DOHH2 (cell line): ENCODE data around the gene SH3BGRL2.
"Not testable (repeated sequence)": the region's sequence is repeated elsewhere in the genome, so short reads cannot be mapped to it uniquely, and the experiment has no call there.

ENCODE experiments used
- H3F3A ChIP-seq: fragments of 200-600 bp; sonication (generic), shearing (Covaris generic); 2 replicates; pipeline ENCODE4 v1.6.0; 2016; ENCODE audit warnings: antibody characterized with exemption, mild to moderate bottlenecking; ENCODE audit not compliant: control insufficient read depth, insufficient read depth
- H3K27ac ChIP-seq: fragments of 200-600 bp; sonication (generic); 2 replicates; pipeline ENCODE4 v1.5.1; 2014; ENCODE audit warnings: low read depth, mild to moderate bottlenecking, low read length, moderate library complexity
- H3K27me3 ChIP-seq: fragments of 200-600 bp; sonication (generic); 2 replicates; pipeline ENCODE4 v1.6.1; 2014; ENCODE audit warnings: mild to moderate bottlenecking, low read length, mixed read lengths; ENCODE audit not compliant: control insufficient read depth
- H3K36me3 ChIP-seq: fragments of 200-600 bp; sonication (generic); 2 replicates; pipeline ENCODE4 v1.6.1; 2014; ENCODE audit warnings: mild to moderate bottlenecking, low read length, moderate library complexity, mixed read lengths; ENCODE audit not compliant: control insufficient read depth
- H3K4me1 ChIP-seq: fragments of 200-600 bp; sonication (generic); 2 replicates; pipeline ENCODE4 v1.6.1; 2014; ENCODE audit warnings: mild to moderate bottlenecking, low read length, mixed read lengths; ENCODE audit not compliant: control insufficient read depth
- H3K4me2 ChIP-seq: fragments of 200-600 bp; sonication (generic); 2 replicates; pipeline ENCODE4 v1.6.0; 2014; ENCODE audit warnings: mild to moderate bottlenecking, low read length, moderate library complexity
- H3K4me3 ChIP-seq: fragments of 200-600 bp; sonication (generic); 2 replicates; pipeline ENCODE4 v1.5.1; 2014; ENCODE audit warnings: mild to moderate bottlenecking, low read length, mixed read lengths
- H3K79me2 ChIP-seq: fragments of 200-600 bp; sonication (generic); 2 replicates; pipeline ENCODE4 v1.6.1; 2014; ENCODE audit warnings: mild to moderate bottlenecking, low read length, mixed read lengths; ENCODE audit not compliant: control insufficient read depth
- H3K9me2 ChIP-seq: fragments of 200-600 bp; sonication (generic); replicated peaks from 2 replicates; pipeline ENCODE4 v1.6.1; 2014; ENCODE audit warnings: mild to moderate bottlenecking, low read length, mixed read lengths; ENCODE audit not compliant: control insufficient read depth
- H3K9me3 ChIP-seq: fragments of 200-600 bp; sonication (generic); 2 replicates; pipeline ENCODE4 v1.6.1; 2014; ENCODE audit warnings: antibody characterized with exemption, low read length, mixed read lengths; ENCODE audit not compliant: control insufficient read depth, insufficient read depth
- H4K20me1 ChIP-seq: fragments of 200-600 bp; sonication (generic); 2 replicates; pipeline ENCODE4 v1.6.0; 2014; ENCODE audit warnings: low read depth, mild to moderate bottlenecking, antibody characterized with exemption, low read length, moderate library complexity; ENCODE audit not compliant: control insufficient read depth, insufficient read depth
- EZH2phosphoT487 ChIP-seq: fragments of 200-600 bp; sonication (generic); IDR thresholded peaks from 2 replicates; pipeline ENCODE4 v1.6.1; 2017; ENCODE audit warnings: borderline replicate concordance, mild to moderate bottlenecking, antibody characterized with exemption, low read length, moderate library complexity, mixed read lengths
- TF ChIP-seq, protein P1 (sequence below): fragments of 200-600 bp; sonication (generic); IDR thresholded peaks from one replicate; pipeline ENCODE4 v1.5.1; 2014; ENCODE audit warnings: antibody characterized with exemption, mild to moderate bottlenecking, low read depth, low read length; ENCODE audit not compliant: poor library complexity, severe bottlenecking

The SH3BGRL2 gene

DNA sequence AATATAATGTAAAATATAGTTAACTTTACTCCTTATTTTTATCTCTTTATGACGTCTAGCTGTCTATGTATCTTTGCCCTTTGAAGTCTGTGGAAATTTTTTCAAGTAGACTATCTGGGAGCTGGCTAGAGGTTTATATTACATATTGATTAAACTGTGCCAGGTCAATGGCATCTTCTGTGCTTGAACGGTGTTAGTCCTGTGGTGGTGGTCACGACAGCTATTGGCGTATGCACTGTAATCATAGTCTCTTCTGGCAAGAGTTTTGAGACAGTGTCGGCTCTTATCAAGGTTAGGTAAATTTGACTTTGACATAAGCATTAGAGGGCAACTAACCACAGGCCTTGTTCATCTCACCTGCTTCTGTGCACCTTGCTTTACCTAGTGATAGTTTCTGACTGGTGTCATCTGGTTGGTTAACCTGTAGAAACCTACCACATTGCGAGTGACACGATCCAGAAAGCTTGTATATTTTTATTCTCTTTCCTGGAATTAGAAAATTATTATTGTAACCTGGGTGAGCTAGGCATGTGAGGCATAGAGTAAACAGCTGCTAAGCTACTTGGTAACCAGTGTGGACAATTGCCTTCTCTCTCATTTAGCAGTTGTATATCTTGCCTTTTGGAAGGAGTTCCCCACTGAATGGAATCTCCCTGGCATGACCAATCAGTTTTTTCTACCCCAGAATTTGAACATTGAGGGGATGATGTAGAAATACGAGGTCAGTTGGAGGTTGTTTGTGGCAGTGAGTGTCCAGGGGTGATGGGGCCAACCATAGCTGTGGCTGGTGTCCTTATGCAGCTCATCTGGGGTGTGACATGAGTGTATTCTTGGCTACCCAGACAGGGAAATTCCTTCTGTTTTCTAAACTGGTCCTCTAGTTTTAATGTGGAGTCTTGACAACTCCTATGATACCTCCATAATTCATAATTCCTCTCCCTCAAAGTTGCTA, 45.9 kb downstream of the SH3BGRL2 start:
- no peaks in the 10 kb centered on the region for H3K79me2 ChIP-seq
- H3K9me2 ChIP-seq, result no peaks in the 10 kb centered on the region
- no peak overlapping the region for H3K4me2 ChIP-seq
- H3K27ac ChIP-seq, result no peak overlapping the region
- H3K4me1 ChIP-seq, result no peaks in the 10 kb centered on the region
- no peak for TF ChIP-seq EZH2phosphoT487
- TF ChIP-seq, protein P1, sequence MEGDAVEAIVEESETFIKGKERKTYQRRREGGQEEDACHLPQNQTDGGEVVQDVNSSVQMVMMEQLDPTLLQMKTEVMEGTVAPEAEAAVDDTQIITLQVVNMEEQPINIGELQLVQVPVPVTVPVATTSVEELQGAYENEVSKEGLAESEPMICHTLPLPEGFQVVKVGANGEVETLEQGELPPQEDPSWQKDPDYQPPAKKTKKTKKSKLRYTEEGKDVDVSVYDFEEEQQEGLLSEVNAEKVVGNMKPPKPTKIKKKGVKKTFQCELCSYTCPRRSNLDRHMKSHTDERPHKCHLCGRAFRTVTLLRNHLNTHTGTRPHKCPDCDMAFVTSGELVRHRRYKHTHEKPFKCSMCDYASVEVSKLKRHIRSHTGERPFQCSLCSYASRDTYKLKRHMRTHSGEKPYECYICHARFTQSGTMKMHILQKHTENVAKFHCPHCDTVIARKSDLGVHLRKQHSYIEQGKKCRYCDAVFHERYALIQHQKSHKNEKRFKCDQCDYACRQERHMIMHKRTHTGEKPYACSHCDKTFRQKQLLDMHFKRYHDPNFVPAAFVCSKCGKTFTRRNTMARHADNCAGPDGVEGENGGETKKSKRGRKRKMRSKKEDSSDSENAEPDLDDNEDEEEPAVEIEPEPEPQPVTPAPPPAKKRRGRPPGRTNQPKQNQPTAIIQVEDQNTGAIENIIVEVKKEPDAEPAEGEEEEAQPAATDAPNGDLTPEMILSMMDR, result no peak
- H3K36me3 ChIP-seq, result no peaks in the 10 kb centered on the region
- no peaks in the 10 kb centered on the region; the same call in 1 of the 2 replicates for H3K9me3 ChIP-seq
- H3F3A ChIP-seq, result no peaks in the 10 kb centered on the region
- no peaks in the 10 kb centered on the region for H4K20me1 ChIP-seq
- no peaks in the 10 kb centered on the region for H3K27me3 ChIP-seq
- H3K4me3 ChIP-seq, result no peak overlapping the region

DNA sequence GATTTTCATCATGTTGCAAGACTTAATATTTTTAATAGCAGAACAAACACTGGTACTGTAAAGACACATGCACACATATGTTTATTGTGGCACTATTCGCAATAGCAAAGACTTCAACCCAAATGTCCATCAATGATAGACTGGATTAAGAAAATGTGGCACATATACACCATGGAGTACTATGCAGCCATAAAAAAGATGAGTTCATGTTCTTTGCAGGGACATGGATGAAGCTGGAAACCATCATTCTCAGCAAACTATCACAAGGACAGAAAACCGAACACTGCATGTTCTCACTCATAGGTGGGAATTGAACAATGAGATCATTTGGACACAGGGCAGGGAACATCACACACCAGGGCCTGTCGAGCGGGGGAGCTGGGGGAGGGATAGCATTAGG, 51.6 kb downstream of the SH3BGRL2 start:
- H3K36me3 ChIP-seq, H3K79me2 ChIP-seq, H3K4me2 ChIP-seq, H3K9me2 ChIP-seq, H3K27ac ChIP-seq, H3K4me1 ChIP-seq, H4K20me1 ChIP-seq, H3K4me3 ChIP-seq, H3K9me3 ChIP-seq, H3F3A ChIP-seq, H3K27me3 ChIP-seq: not testable (repeated sequence)

DNA sequence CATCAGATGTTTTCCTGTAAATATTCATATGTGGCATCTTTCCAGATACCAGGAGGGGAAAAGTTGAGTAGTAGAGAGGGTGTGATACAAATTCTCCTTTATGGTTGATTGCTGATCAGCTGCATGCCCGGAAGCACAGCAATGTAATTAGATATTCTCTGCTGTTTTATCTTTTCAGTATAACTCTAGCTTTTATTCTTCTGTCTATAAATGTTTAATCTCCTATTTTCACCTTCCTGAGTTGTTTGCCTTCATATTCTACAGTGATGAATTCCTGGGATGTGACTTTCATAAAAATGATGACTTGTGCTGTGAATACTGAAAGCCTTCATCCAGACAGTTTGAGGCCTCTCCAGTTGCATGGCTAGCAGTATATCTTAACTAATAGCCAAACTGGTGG, 53.7 kb downstream of the SH3BGRL2 start:
- Histone ChIP-seq H3K9me3 (no peaks in the 10 kb centered on the region; the same call in 1 of the 2 replicates), H3K4me1 (no peaks in the 10 kb centered on the region), H3F3A (no peaks in the 10 kb centered on the region), H3K27ac (no peak overlapping the region), H3K4me3 (no peak overlapping the region), H3K4me2 (no peak overlapping the region), H4K20me1 (no peaks in the 10 kb centered on the region), H3K36me3 (no peaks in the 10 kb centered on the region), H3K9me2 (no peaks in the 10 kb centered on the region), H3K27me3 (no peaks in the 10 kb centered on the region), H3K79me2 (no peaks in the 10 kb centered on the region)
- TF ChIP-seq, protein P1, result no peak
- no peak for TF ChIP-seq EZH2phosphoT487

DNA sequence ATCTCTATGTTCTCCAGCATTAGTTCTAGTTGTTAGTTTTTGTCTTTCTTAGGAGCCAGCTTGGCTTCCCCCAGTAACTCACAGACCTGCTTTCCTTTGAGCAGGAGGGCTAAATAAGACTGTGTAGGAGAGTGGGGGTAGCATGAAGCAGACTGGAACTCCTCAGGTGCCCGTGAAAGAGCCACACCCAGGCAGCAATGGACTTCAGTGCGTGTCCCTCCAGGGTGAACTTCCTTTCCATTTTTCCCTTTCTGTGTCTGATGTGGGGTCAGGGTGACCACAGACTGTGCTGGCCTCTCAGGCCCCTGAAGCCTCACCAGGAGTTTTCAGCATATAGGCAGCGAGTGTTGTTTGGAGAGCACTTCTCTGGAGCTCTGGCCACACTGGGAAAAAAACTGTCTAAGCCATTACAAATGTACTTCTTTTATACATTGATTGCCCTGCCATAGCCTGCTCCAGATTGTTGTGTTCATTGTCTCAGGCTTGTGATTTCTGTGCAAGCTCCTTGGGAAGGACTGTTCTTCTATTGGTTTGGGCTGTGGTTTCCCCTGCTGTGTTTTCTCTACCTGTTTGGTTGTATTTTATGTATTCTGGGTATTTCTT, 55.7 kb downstream of the SH3BGRL2 start:
- no peaks in the 10 kb centered on the region for H3F3A ChIP-seq
- no peaks in the 10 kb centered on the region for H4K20me1 ChIP-seq
- H3K27ac ChIP-seq, result no peak overlapping the region
- no peak overlapping the region for H3K4me3 ChIP-seq
- H3K79me2 ChIP-seq, result no peaks in the 10 kb centered on the region
- H3K9me2 ChIP-seq, result no peaks in the 10 kb centered on the region
- TF ChIP-seq, protein P1, result no peak
- no peak for TF ChIP-seq EZH2phosphoT487
- H3K4me2 ChIP-seq, result no peak overlapping the region
- no peaks in the 10 kb centered on the region for H3K9me3 ChIP-seq
- no peaks in the 10 kb centered on the region for H3K36me3 ChIP-seq
- H3K27me3 ChIP-seq, result no peaks in the 10 kb centered on the region
- H3K4me1 ChIP-seq, result no peaks in the 10 kb centered on the region
